GM19023 (cell line): ENCODE data around the gene REX1BD.
"Not testable (repeated sequence)": the region's sequence is repeated elsewhere in the genome, so short reads cannot be mapped to it uniquely, and the experiment has no call there.

Experiments used
- ATAC-seq: cut with Tn5 transposase; IDR thresholded peaks from one replicate; pipeline ENCODE4 v1.9.1; 2021; ENCODE audit warnings: mild to moderate bottlenecking, moderate library complexity; ENCODE audit not compliant: unreplicated experiment

The REX1BD gene

GRCh38 chr19:18600692-18601397 is 12.2 kb downstream of the REX1BD start:
- ATAC-seq = not testable (repeated sequence)

- no peak for ATAC-seq
Measured at GRCh38 chr19:18601875-18602274, 13.3 kb downstream of the REX1BD start.

GRCh38 chr19:18603255-18603957 is 14.8 kb downstream of the REX1BD start:
- ATAC-seq = no peak

GRCh38 chr19:18603958-18604819 is 15.6 kb downstream of the REX1BD start:
- ATAC-seq = no peak

- no peak for ATAC-seq
Measured at GRCh38 chr19:18604820-18605159, 16.2 kb downstream of the REX1BD start.

GRCh38 chr19:18605196-18605545 is 16.6 kb downstream of the REX1BD start:
- no peak for ATAC-seq

GRCh38 chr19:18605546-18606280 is 17.1 kb downstream of the REX1BD start:
- ATAC-seq = no peak

- ATAC-seq = no peak
Measured at GRCh38 chr19:18606281-18607225, 18.0 kb downstream of the REX1BD start, which contains the start of gene CRLF1. TSS of gene CRLF1 (minus strand) at chr19:18606799. CDS start at chr19:18606656, 143 bp downstream.

GRCh38 chr19:18607226-18608101 is 18.9 kb downstream of the REX1BD start:
- no peak for ATAC-seq

GRCh38 chr19:18608102-18608804 is 19.7 kb downstream of the REX1BD start:
- ATAC-seq = no peak

- no peak for ATAC-seq
Measured at GRCh38 chr19:18608805-18609716, 20.5 kb downstream of the REX1BD start.

- ATAC-seq = no peak
Measured at GRCh38 chr19:18609717-18610051, 21.1 kb downstream of the REX1BD start.

- ATAC-seq = no peak
Measured at GRCh38 chr19:18610245-18610555, 21.6 kb downstream of the REX1BD start.

GRCh38 chr19:18610556-18611326 is 22.1 kb downstream of the REX1BD start:
- no peak for ATAC-seq

- no peak for ATAC-seq
Measured at GRCh38 chr19:18611327-18612050, 22.9 kb downstream of the REX1BD start.
